ENCODE measurements around the gene AFMID.

The AFMID gene

DNA sequence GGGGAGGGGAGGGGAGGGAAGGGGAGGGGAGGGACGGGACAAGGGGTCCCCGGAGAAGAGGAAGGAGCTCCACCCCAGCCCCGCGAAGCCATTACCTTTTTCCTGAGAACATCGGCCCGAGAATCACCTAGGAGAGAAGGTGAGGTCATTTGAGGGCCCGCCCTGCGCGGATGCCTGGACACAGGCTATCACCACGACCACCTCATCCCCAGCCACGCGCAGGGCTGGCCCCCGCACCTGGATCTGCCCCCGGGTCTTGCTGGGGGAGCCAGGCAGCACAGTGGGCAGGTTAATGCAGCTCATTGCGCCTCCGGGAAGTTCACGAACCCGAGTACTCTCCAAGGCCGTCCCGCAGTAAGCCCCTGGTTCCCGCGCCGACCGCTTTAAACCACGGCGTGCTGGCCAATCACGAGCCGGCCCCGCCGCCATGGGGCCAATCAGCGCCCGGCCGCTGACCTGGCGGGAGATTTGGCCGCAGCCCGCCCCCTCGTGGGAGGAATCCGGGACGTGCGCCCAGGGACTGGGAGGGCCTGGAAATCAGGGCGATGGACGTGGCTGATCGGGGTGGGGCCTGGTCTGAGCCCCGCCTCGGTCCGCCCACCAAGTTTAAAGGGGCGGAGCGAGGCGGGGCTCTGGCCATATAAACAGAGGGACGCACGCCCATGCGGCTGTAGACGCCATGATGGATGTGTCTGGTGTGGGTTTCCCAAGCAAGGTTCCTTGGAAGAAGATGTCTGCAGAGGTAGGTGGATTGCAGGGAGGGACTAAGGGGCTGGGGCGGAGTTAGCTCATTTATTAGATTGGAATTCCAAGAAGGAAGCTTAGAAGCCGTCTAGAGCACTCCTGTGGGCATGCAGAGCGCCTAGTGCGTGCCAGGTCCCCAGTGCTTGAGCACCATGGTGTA lies at the start of gene AFMID, which contains the start of gene TK1:
Gene AFMID, plus strand, starts transcription at position 671 of the 904 bp plus-strand sequence. Its CDS starts 9 bp downstream, at position 680.
Gene TK1, minus strand, starts transcription at position 361 of the 904 bp plus-strand sequence. Its CDS starts 58 bp downstream, at position 303.
- in situ Hi-C loops (cut with HindIII; ENCODE audit: low sequenced_read_pairs): loop anchor here (5.0 kb wide), 1 partner anchor 155 kb away; no protein-coding TSS in a partner anchor

DNA sequence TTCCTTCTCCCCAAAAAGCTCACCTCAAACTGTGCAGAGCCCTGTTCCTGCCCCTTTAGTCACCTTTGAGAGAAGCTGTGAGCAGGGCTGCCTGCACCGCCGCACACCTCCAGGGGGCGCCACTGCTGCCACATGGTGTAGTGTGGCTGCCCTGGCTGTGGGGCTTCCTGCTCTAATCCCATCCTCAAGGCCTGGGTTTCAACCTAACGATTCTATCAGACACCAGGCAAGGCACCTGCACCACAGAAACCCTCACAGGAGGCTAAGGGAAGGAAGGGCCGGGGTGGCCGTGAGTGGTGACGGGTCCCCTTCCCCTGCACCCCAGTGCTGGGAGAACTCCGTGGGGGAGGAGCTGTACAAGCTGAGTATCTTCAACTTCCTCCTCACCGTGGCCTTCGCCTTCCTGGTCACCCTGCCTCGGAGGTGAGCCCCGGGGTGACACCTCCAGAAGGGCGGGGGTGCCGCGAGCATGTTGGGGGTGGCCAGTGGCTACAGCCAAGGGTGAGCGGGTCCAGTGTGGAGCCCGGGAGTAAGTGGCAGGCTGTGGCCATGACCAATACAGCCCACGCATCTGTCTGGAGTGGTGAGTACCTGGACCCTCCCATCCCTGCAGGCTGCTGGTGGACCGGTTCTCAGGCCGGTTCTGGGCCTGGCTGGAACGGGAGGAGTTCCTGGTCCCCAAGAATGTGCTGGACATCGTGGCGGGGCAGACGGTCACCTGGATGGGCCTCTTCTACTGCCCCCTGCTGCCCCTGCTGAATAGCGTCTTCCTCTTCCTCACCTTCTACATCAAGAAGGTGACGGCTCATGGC lies 49.6 kb upstream of the AFMID start:
- in situ Hi-C loops (cut with HindIII; ENCODE audit: low sequenced_read_pairs): no loop called here

- in situ Hi-C loops (cut with HindIII; ENCODE audit: low sequenced_read_pairs): no loop called here
Observed at GRCh38 chr17:78138204-78139060, 48.7 kb upstream of the AFMID start.

DNA sequence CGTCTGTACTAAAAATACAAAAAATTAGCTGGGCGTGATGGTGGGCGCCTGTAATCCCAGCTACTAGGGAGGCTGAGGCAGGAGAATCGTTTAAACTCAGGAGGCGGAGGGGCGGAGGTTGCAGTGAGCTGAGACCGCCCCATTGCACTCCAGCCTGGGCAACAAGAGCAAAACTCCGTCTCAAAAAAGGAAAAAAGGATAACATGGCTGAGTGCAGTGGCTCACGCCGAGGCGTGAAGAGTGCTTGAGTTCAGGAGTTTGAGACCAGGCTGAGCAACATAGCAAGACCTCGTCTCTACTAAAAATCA lies 47.3 kb upstream of the AFMID start:
- in situ Hi-C loops (cut with HindIII; ENCODE audit: low sequenced_read_pairs): loop anchor here (5.0 kb wide), 2 partner anchors 53 to 57 kb away; no protein-coding TSS in a partner anchor

- in situ Hi-C loops (cut with HindIII; ENCODE audit: low sequenced_read_pairs): loop anchor here (5.0 kb wide), 2 partner anchors 53 to 57 kb away; no protein-coding TSS in a partner anchor
Observed at GRCh38 chr17:78140169-78141051, 46.8 kb upstream of the AFMID start.

- in situ Hi-C loops (cut with HindIII; ENCODE audit: low sequenced_read_pairs): loop anchor here (5.0 kb wide), 2 partner anchors 54 to 56 kb away; no protein-coding TSS in a partner anchor
Observed at GRCh38 chr17:78141437-78142118, 45.6 kb upstream of the AFMID start.

- in situ Hi-C loops (cut with HindIII; ENCODE audit: low sequenced_read_pairs): loop anchor here (5.0 kb wide), 2 partner anchors 55 kb away; no protein-coding TSS in a partner anchor
Observed at GRCh38 chr17:78142119-78142861, 44.9 kb upstream of the AFMID start.

DNA sequence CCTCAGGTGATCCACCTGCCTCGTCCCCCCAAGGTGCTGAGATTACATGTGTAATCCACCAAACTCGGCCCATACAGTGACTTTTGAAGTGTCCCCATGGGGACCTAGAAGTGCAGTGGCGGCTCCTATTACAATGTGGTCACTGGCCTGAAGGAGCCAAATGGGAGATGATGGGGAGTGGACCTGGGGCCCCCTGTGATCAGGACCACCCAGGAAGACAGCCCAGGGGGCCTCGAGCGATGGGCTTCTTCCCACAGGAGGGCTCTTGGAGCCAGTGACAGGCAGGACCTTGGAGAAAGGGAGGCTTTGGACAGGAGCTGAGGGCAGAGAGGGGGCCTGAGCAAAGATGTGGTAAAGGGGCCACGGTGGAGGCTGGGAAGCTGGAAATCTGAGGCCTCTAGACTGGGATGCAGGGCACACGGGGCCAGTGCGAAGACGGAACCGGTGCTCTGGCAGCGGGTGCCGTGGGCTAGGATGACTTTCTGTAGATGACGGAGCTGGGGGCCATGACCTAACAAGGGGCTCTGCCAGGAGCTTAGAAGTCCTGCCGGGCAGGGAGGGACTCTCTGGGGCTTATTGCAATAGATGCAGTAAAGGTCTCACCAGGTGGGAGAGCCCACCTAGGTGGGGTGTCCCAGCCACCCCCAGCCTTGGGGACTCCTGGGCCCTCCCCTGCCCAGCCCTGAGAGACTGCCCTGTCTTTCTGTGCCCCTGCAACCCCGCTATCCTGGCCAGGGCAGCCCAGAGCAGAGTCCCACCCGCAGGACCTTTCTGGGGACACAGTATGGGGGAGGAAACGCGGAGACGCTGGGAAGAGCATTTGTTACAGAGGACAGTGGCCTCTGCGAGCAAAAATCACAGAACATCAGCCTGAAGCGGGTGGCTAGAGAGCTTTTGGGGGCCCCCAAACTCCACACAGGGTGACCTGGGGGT lies 43.7 kb upstream of the AFMID start:
- in situ Hi-C loops (cut with HindIII; ENCODE audit: low sequenced_read_pairs): loop anchor here (5.0 kb wide), 2 partner anchors 54 to 56 kb away; no protein-coding TSS in a partner anchor

GRCh38 chr17:78144147-78144719 lies 42.9 kb upstream of the AFMID start:
- in situ Hi-C loops (cut with HindIII; ENCODE audit: low sequenced_read_pairs): loop anchor here (5.0 kb wide), 2 partner anchors 53 to 57 kb away; no protein-coding TSS in a partner anchor

- in situ Hi-C loops (cut with HindIII; ENCODE audit: low sequenced_read_pairs): loop anchor here (5.0 kb wide), 2 partner anchors 52 to 58 kb away; no protein-coding TSS in a partner anchor
Observed at GRCh38 chr17:78144736-78145641, 42.2 kb upstream of the AFMID start.

- in situ Hi-C loops (cut with HindIII; ENCODE audit: low sequenced_read_pairs): no loop called here
Observed at GRCh38 chr17:78146471-78146869, 40.7 kb upstream of the AFMID start.

- in situ Hi-C loops (cut with HindIII; ENCODE audit: low sequenced_read_pairs): no loop called here
Observed at GRCh38 chr17:78146881-78147280, 40.3 kb upstream of the AFMID start.

DNA sequence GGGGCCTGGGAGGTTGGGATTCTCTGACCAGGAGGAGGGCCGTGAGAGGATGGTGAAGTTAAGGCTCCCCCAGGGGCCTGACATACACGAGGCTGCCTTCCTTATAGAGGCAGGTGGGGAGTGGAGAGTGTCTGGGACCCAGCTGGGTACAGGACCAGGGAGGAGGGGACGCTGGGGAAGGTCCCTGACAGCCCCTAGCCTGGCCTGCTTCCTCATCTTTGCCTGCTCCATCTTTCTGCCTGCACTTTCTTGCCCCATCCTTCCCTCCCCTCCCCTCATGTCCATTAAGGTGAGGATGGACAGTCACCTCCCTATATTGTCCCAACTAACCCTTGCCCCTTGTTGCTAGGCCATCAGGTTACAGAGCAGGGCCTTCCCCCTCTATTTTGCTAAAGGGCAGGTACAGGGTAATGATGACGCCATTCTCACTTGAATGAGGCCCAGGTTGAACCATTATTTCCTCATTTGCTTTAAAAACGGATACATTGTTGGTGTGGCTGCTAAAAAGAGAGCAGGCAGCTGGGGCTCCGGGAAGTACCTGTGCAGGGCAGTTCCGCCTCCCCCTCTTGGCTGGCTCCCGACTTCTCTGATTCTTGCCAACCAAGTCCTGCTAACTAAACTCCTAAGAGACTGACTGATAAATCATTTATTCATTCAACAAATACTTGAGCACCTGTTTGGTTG lies 39.7 kb upstream of the AFMID start:
- in situ Hi-C loops (cut with HindIII; ENCODE audit: low sequenced_read_pairs): no loop called here

- in situ Hi-C loops (cut with HindIII; ENCODE audit: low sequenced_read_pairs): no loop called here
Observed at GRCh38 chr17:78148286-78149016, 38.7 kb upstream of the AFMID start.

Data from endothelial cell of hepatic sinusoid (primary cell).